GM08714 (cell line): ENCODE measurements around the gene ENGASE.

Experiments
- H3K4me3 ChIP-seq: fragments of 200-500 bp; sonication (Bioruptor generic); 2 replicates; pipeline ENCODE4 v1.5.1; 2014; ENCODE audit warnings: mild to moderate bottlenecking, low read length, inconsistent platforms
- ZNF274 ChIP-seq: IDR thresholded peaks from 2 replicates; pipeline ENCODE4 v1.6.1; 2012; ENCODE audit warnings: mild to moderate bottlenecking, low read depth, low read length

The ENGASE gene

GRCh38 chr17:79130536-79131273, 56.1 kb downstream of the ENGASE start:
- TF ChIP-seq ZNF274, result no peak
- H3K4me3 ChIP-seq, result no peak overlapping the region

- H3K4me3 ChIP-seq, result no peak overlapping the region
- no peak for TF ChIP-seq ZNF274
Observed at GRCh38 chr17:79131274-79131635, 56.6 kb downstream of the ENGASE start.

GRCh38 chr17:79131701-79132100, 57.1 kb downstream of the ENGASE start:
- TF ChIP-seq ZNF274, result no peak
- H3K4me3 ChIP-seq, result no peak overlapping the region

GRCh38 chr17:79132271-79133064, 57.8 kb downstream of the ENGASE start:
- H3K4me3 ChIP-seq, result no peak overlapping the region
- TF ChIP-seq ZNF274, result no peak

GRCh38 chr17:79133214-79133613, 58.6 kb downstream of the ENGASE start:
- no peak overlapping the region for H3K4me3 ChIP-seq
- TF ChIP-seq ZNF274, result no peak

DNA sequence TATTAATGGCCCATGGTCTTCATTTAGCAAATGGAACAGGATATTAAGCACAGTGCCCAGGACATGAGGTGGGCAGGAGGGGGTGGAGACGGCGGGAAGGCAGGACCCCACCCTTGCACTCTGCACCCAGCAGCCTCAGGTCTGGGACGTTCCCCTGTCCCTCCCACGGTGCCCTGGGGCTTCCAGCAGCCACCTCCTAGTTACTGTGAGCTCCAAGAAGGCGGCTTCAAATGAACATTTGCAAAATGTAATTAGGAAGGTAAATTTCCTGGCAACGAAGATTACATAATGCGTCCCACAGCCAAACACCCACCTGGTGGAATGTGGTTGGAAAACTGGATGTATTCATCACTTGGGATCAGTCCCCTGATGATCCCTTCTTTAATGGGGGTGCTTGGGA, 59.4 kb downstream of the ENGASE start:
- TF ChIP-seq ZNF274, result no peak
- H3K4me3 ChIP-seq, result no peak overlapping the region

DNA sequence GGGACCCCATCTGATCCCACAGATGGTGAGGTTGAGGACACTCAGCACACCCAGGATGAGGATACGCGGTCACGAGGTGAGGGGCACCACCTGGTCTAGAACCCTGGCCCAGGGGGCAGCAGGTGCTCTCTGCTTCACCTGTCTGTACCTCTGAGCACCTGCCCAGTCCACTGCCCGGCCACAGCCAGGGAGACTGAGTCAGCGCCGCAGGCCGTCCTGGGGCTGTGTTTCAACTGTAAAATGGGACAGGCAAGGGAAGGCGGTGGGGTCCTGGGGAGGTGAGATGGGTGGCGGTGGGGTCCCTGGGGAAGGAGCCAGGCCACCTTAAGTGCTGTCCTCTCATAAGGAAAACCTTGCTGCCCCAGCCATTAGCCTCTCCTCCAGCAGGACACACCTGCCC, 60.4 kb downstream of the ENGASE start:
- no peak overlapping the region for H3K4me3 ChIP-seq
- TF ChIP-seq ZNF274, result no peak

GRCh38 chr17:79135628-79136405, 61.2 kb downstream of the ENGASE start:
- H3K4me3 ChIP-seq, result no peak overlapping the region
- no peak for TF ChIP-seq ZNF274
